Measurements from ENCODE around the gene IKZF3. TPM values are rescaled to one million over a fixed set of nuclear protein-coding genes. Genes with fewer than 3 reads are reported as not detected.

The IKZF3 gene
- polyA plus RNA-seq, 1 of the 3 experiments (the other 2 are of a cell fraction), result not detected

GRCh38 chr17:39793301-39793872 is 70.7 kb downstream of the IKZF3 start:
- H3K36me3 ChIP-seq (replicated peaks in 1 of 2; ENCODE audit: control insufficient read depth in 1 of 2, insufficient read depth in 2 of 2, low read length in 1 of 2), result no peaks in the 10 kb centered on the region
- DNase-seq, result no peak
- peaks cover 4% of the 10 kb centered on the region; the same call in 1 of the 2 replicates for H3K9me2 ChIP-seq
- no peak for TF ChIP-seq TEAD4 (IDR thresholded peaks at IDR 0.05; ENCODE audit: borderline replicate concordance, insufficient read depth)
- no peak for TF ChIP-seq RCOR1 (IDR thresholded peaks at IDR 0.05; ENCODE audit: low read length)
- no peak for TF ChIP-seq FOXM1 (IDR thresholded peaks at IDR 0.05; ENCODE audit: low read depth)
- TF ChIP-seq USF1 (IDR thresholded peaks at IDR 0.05; ENCODE audit: borderline replicate concordance, low read depth), result no peak
- no peak for TF ChIP-seq ELF1 (IDR thresholded peaks at IDR 0.05)
- no peak for TF ChIP-seq POLR2AphosphoS5 (IDR thresholded peaks at IDR 0.05; ENCODE audit: low read depth, low read length)
- TF ChIP-seq, protein P1, sequence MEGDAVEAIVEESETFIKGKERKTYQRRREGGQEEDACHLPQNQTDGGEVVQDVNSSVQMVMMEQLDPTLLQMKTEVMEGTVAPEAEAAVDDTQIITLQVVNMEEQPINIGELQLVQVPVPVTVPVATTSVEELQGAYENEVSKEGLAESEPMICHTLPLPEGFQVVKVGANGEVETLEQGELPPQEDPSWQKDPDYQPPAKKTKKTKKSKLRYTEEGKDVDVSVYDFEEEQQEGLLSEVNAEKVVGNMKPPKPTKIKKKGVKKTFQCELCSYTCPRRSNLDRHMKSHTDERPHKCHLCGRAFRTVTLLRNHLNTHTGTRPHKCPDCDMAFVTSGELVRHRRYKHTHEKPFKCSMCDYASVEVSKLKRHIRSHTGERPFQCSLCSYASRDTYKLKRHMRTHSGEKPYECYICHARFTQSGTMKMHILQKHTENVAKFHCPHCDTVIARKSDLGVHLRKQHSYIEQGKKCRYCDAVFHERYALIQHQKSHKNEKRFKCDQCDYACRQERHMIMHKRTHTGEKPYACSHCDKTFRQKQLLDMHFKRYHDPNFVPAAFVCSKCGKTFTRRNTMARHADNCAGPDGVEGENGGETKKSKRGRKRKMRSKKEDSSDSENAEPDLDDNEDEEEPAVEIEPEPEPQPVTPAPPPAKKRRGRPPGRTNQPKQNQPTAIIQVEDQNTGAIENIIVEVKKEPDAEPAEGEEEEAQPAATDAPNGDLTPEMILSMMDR (IDR thresholded peaks at IDR 0.05), result no peak
- TF ChIP-seq EP300 (IDR thresholded peaks at IDR 0.05; ENCODE audit: borderline replicate concordance in 1 of 2, low read depth in 1 of 2, low read length in 1 of 2), result no peak
- no peak for TF ChIP-seq SMC3 (IDR thresholded peaks at IDR 0.05; ENCODE audit: low read depth, low read length)
- no peak overlapping the region for H2AFZ ChIP-seq (ENCODE audit: low read depth)
- WGBS (ENCODE audit: low lambda C conversion rate), result 1% methylated on average over 3 of the region's 3 CpGs
- H3F3A ChIP-seq (replicated peaks; ENCODE audit: insufficient read depth), result no peaks in the 10 kb centered on the region
- no peak overlapping the region for H3K9ac ChIP-seq
- H3K4me3 ChIP-seq (ENCODE audit: low read depth in 2 of 2, low read length in 1 of 2), result no peak overlapping the region
- no peak overlapping the region for H3K27ac ChIP-seq (ENCODE audit: low read depth in 2 of 2, low read length in 1 of 2)
- POLR2A ChIA-PET, result no interaction called here
- peaks cover 24% of the 10 kb centered on the region; the same call in 1 of the 2 replicates for H3K27me3 ChIP-seq (ENCODE audit: insufficient read depth)
- H4K20me1 ChIP-seq (ENCODE audit: insufficient read depth), result no peaks in the 10 kb centered on the region
- H3K79me2 ChIP-seq (ENCODE audit: insufficient read depth), result no peaks in the 10 kb centered on the region
- CTCF ChIA-PET, result interaction anchor here (1.2 to 1.5 kb wide), 2 partner anchors 12 to 42 kb away, joined by 3 to 4 read pairs; no protein-coding TSS in a partner anchor
- no peaks in the 10 kb centered on the region for H3K9me3 ChIP-seq
- H3K4me1 ChIP-seq (ENCODE audit: control insufficient read depth in 1 of 2, insufficient read depth in 2 of 2, low read depth in 1 of 2, low read length in 1 of 2), result no peaks in the 10 kb centered on the region
- no peak overlapping the region for H3K4me2 ChIP-seq

GRCh38 chr17:39792526-39793221 is 71.4 kb downstream of the IKZF3 start:
- Histone ChIP-seq H3K9me2 (peaks cover 4% of the 10 kb centered on the region; the same call in 1 of the 2 replicates), H4K20me1 (ENCODE audit: insufficient read depth) (no peaks in the 10 kb centered on the region), H3K79me2 (ENCODE audit: insufficient read depth) (no peaks in the 10 kb centered on the region), H3F3A (replicated peaks; ENCODE audit: insufficient read depth) (no peaks in the 10 kb centered on the region), H3K4me3 (ENCODE audit: low read depth in 2 of 2, low read length in 1 of 2) (no peak overlapping the region), H2AFZ (ENCODE audit: low read depth) (no peak overlapping the region), H3K27me3 (ENCODE audit: insufficient read depth) (peaks cover 16% of the 10 kb centered on the region; the same call in 1 of the 2 replicates), H3K4me2 (no peak overlapping the region), H3K9me3 (no peaks in the 10 kb centered on the region), H3K36me3 (replicated peaks in 1 of 2; ENCODE audit: control insufficient read depth in 1 of 2, insufficient read depth in 2 of 2, low read length in 1 of 2) (no peaks in the 10 kb centered on the region), H3K4me1 (ENCODE audit: control insufficient read depth in 1 of 2, insufficient read depth in 2 of 2, low read depth in 1 of 2, low read length in 1 of 2) (no peaks in the 10 kb centered on the region), H3K9ac (no peak overlapping the region), H3K27ac (ENCODE audit: low read depth in 2 of 2, low read length in 1 of 2) (no peak overlapping the region)
- ChIA-PET CTCF (interaction anchor here (1.2 to 1.5 kb wide), 2 partner anchors 12 to 42 kb away, joined by 3 to 4 read pairs; no protein-coding TSS in a partner anchor), POLR2A (no interaction called here)
- no peak for DNase-seq
- no peak for TF ChIP-seq TEAD4 (IDR thresholded peaks at IDR 0.05; ENCODE audit: borderline replicate concordance, insufficient read depth)
- no peak for TF ChIP-seq TCF12 (IDR thresholded peaks at IDR 0.05)
- TF ChIP-seq, protein P2, sequence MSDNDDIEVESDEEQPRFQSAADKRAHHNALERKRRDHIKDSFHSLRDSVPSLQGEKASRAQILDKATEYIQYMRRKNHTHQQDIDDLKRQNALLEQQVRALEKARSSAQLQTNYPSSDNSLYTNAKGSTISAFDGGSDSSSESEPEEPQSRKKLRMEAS (IDR thresholded peaks at IDR 0.05; ENCODE audit: low read depth), result no peak
- TF ChIP-seq EZH2phosphoT487 (IDR thresholded peaks at IDR 0.05; ENCODE audit: borderline replicate concordance, low read depth), result no peak
- TF ChIP-seq SMC3 (IDR thresholded peaks at IDR 0.05; ENCODE audit: low read depth, low read length), result no peak
- TF ChIP-seq MEF2A (IDR thresholded peaks at IDR 0.05; ENCODE audit: borderline replicate concordance, low read depth), result no peak
- TF ChIP-seq RFX5 (IDR thresholded peaks at IDR 0.05; ENCODE audit: low read length), result no peak
- no peak for TF ChIP-seq GATA2 (CRISPR knock-in tag; IDR thresholded peaks at IDR 0.05)
- no peak for TF ChIP-seq TAF1 (IDR thresholded peaks at IDR 0.05; ENCODE audit: borderline replicate concordance, low read depth, low read length)
- WGBS (ENCODE audit: low lambda C conversion rate), result 5% methylated on average over 10 of the region's 10 CpGs

All from SK-N-SH (cell line).